Activated CD4-positive, CD25-positive, alpha-beta regulatory T cell treated with anti-CD3 and anti-CD28 coated beads, Interleukin-2, amount 50 U/mL, for 16 hours (primary cell): ENCODE results near the gene HMCN2.

ENCODE experiments used
- DNase-seq: peaks from one replicate; pipeline ENCODE4 v3.0.0-alpha.2; 2020; ENCODE audit warnings: low read depth, low spot score

The HMCN2 gene

DNA sequence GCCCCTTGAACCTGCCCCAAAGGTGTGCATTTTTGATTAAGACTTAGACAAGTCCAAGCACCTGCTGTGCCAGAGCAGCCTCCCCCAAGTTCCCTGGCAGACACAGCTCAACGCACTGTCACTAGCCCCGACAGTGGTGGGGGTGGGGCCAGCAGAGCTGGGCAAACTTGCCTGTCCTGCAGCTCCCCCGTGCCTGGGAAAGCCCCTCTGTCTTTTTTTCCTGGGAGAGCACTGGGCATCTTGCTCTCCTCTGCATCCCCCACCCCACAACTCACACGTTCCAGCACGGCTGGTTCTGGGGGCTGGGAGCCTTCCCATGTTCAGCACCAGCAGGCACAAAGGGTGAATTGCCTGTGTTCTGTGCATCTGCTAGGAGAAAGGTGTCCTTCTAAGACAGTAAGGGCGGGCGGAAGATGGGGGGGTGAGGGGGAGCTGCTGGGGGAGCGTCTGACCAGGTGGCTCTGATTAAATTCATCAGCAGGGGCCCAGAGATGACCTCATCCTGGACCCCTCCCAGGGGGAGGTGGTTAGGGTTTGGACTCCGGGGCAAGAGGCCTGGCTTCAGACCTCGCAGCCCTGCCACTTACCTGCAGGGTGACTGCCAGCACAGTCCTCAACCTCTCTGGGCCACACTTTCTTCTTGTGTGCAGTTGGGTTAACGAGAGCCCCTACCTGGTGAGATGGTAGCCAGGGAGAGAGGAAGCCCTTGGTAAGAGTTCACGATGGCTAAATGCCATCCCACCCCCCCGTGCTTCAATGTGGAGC is 23.5 kb downstream of the HMCN2 start:
- no peak for DNase-seq

DNA sequence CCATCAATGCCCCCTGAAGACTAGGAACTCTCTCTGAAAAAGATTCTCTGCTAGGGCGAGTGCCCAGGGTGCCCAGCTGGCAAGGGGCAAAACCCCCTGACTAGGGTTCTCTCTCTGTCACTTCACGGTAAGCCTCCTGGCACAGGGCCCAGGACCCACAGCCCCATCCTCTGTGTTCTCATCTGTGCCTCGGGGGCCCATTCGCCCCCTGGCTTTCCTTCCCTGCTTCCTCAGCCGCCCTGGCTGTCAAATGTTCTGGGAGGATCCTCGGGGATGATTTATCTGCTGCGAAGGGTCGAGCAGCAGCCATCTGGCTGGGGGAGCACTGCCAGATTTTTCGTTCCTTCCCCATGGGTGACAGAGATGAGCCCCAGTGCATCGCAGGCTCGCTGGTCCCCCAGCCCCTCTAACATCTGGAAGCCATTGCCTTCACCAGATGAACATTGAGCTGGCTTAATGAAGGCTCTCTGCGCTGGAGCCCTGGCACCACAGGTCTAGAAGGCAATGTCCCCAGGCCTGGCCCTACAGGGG is 24.2 kb downstream of the HMCN2 start:
- no peak for DNase-seq

DNA sequence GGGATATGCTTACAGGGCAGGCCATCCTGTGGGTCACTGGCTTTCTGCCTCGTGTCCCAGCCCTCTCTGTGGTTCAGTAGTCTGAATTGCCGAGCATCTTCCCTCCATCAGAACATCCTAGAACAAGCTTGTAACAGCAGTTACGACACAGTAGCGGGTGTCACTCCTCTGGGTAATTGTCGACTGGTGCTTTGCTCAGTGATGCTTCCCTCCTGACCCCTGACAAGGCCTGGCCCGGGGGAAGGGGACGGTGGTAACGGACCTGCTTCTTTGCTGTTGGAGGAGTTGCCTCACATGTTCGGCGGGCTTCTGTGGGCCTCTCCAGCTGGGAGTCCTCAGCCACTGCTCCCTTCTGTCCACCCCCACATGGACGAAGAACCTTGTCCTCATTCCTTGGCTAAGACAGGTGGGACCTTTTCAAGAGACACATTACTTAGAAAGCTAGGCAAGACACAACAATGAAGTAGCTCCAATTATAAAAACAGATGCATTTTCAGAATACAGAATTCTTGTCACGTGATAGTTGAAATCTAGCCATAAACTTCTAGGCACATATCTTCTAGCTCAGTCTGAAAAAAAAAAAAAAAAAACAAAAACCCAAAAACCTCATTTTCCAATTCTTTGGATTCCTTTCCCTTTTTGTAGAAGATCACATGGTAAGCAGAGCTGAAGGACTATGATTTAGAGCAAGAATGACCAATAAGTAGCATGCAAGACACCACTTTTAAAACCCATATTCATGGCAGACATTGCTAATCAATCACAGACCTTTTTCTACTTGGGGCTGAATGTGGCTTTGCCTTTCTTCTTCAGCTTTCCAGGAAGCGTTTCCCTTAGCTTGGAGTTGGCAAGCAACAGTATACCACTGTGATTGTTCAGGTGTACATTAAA is 25.0 kb downstream of the HMCN2 start:
- no peak for DNase-seq

DNA sequence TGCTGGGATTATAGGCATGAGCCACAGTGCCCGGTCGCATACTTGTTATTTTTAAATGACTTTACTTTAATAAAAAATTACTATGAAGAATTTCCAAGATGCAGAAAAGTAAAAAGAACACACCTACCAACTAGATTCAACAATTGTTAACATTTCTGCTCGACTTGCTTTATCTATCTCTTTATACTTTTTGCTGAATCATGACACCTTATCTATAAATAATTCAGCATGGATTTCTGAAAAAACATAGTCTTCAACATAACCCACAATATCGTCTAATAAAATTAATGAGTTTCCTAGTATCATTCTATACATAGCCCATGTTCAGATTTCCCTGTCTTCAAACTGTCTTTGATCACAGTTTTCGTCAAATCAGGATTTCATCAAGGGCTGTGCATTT is 25.9 kb downstream of the HMCN2 start:
- no peak for DNase-seq

DNA sequence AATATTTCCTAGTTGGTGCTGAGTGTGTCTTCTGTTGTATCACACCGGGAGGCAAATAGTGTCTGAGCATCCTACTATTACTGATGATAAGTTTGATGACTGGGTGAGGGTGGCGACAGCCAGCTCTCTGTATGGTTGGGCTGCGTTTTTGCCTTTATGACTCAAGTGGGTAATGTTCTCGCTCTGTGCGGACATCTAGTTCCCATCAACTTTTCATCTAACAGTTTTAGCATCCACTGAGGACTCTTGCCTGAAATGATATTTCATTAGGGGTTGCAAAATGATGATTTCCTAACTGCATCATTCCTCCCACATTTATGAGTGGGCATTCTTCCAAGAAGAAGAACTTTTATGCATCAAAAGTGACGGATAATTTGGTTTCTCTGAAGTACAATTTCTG is 26.5 kb downstream of the HMCN2 start:
- no peak for DNase-seq

DNA sequence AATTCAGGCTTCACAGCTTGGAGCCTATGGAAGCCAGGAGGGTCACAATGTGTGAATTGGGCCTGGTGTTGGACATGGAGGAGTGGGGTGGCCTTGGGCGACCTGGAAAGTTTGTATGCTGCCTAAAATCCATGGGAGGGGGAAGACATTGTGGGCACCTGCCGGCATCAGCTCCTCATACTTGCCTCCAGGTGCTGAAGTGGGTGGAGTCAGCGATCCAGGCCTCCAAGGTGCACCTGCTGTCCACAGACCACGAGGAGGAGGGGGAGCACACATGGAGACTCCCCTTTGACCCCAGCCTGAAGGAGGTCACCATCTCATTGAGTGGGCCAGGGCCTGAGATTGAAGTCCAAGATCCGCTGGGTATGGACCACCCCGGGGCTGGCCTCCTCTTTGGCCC is 29.1 kb downstream of the HMCN2 start:
- DNase-seq: no peak

DNA sequence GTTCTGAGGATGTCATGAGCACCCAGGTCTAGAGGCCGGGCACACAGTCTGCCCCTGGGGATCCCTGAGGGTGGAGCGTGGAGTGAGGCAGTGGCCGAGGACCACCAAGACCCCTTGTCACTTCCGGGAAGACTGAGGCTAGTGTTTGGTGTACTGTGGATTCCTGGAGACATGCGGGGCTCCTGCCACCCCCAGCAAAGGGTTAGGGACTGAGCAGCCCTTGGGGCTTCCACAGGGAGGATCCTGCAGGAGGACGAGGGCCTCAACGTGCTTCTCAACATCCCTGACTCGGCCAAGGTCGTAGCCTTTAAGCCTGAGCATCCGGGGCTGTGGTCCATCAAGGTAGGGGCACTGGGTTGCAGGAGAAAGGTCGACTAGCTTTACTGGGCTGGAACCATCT is 29.9 kb downstream of the HMCN2 start:
- DNase-seq: no peak

DNA sequence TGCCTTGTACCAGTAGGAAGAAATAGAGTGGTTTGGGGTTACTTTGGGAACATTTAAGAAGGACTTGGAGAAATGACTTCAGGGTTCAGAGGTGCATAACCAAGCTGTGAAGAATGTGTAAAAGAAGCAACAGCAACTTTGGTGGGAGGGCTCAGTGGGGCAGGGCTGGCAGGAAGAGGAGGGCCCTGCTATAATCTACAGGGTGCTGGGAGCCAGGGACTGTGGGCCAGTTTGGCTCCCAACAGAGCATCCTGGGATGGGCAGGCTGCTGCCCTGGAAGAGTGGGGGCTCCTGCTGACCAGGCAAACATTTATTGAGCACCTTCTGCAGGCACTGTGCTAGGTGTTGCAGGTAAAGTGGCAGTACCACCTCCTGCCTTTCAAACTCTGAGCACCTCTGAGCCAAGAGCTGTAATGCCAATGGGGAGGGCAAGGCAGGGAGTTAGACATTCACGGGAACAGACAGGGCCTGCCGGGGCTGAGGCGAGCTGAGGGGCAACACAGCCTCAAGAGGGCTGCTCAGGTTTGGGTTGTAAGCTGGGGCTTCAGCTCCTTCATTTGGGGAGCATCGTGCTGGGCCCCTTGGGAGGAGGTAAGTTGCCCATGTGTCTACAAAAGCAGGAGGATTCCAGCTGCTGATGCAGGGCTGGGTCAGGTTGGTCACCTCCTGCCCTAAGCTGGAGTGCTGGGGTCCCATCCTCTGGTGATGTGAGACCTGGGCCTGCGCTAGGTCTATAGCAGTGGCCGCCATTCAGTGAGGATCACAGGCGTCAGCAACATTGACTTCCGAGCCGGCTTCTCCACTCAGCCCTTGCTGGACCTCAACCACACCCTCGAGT is 30.6 kb downstream of the HMCN2 start:
- no peak for DNase-seq

DNA sequence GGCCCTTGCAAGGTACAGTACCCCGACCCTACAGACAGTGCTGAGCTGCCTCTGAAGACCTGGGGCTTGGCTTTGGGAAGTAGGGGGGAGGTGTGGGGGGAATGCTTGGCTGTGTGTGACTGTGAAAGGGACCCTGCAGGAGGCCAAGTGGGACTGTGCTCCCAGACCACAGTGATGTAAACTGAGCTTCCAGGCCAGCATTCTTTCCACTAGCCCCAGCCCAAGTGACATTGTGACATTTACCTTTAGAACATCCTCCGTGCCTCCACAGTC is 31.2 kb downstream of the HMCN2 start:
- no peak for DNase-seq

DNA sequence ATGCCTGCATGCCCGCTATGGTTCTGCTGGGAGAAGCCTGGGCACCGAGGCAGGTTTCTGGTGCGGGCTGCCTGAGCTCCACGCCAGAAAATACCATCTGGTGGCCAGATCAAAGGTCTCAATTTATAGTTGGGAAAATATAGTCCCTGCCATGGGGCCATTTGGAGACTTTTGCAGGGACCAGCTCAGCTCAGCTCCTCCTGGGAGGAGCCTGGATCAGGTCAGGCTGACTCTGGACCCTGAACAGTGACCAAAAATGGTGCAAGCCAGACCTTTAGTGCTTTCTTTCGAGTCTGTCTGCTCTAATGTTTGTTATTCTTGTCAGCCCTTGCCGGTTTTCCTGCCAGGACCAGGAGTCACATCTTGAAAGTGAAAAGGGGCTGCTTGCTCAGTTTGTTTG is 31.8 kb downstream of the HMCN2 start:
- DNase-seq: no peak

DNA sequence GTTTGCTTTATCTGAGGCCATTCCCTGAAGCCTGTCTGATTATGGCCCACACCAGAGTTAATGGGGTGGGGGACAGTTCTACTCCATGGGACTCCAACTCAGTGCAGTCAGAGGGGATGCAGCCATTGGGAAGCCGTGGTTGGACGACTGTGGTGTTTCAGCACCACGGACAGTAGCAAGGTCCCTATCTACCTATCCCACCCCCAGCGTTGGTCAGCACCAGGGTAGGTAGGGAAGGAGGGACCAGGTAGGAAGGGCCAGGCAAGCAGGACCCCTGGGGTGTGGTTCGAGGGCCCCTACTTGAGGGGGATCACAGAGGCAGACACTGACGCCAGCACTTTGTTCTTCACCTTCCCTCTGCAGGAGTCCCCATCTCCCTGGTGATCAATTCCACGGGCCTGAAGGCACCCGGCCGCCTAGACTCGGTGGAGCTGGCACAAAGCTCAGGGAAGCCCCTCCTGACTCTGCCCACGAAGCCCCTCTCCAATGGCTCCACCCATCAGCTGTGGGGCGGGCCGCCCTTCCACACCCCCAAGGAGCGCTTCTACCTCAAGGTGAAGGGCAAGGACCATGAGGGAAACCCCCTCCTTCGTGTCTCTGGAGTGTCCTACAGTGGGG is 33.2 kb downstream of the HMCN2 start:
- DNase-seq: no peak

DNA sequence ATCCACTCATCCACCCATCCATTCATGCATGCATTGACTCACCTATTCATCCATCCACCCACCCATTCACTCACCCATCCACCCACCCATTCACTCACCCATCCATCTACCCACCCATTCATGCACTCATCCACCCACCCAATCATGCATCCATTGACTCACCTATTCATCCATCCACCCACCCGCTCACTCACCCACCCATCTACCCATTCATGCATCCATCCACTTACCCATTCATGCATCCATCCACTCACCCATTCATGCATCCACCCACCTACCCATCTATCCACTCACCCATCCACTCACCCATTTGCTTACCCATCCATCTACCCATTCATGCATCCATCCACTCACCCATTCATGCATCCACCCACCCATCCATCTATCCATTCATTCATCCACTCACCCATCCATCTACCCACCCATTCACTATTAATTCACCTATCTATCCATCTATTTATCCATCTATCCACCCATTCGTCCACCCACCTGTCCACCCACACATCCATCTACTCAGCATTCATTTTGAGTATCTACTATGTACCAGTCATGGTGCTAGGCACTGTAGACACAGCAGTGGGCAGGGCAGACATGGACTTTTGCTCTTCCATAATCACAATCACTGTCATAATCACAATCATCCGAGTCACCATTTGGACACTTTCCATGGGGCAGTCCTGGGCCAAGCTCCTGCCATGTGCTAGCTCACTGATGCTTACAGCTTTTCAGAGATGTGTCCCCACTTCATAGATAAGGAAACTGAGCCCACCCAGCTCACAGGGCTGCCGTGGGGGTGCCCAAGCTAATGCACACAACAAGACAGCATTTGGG is 34.4 kb downstream of the HMCN2 start:
- DNase-seq: no peak

DNA sequence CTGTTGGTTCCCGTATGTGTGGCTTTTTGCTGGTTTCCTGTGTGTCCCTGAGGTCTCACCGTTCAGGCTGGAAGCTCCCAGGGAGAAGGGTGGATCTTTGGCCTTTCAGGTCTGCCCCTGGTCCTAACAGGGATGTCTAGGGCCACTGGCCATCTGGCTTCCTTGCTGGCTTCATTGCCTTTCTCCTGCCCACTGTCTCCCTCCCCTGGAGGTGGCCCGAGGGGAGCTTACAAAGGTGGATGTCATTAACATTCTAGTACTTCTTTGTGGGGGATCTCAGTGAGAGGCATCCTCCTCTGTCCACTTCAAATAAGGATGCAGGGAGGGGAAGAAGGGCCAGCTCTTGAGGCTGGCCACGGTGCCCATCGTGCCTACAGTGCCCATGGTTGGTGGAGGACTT is 35.2 kb downstream of the HMCN2 start:
- DNase-seq: no peak

DNA sequence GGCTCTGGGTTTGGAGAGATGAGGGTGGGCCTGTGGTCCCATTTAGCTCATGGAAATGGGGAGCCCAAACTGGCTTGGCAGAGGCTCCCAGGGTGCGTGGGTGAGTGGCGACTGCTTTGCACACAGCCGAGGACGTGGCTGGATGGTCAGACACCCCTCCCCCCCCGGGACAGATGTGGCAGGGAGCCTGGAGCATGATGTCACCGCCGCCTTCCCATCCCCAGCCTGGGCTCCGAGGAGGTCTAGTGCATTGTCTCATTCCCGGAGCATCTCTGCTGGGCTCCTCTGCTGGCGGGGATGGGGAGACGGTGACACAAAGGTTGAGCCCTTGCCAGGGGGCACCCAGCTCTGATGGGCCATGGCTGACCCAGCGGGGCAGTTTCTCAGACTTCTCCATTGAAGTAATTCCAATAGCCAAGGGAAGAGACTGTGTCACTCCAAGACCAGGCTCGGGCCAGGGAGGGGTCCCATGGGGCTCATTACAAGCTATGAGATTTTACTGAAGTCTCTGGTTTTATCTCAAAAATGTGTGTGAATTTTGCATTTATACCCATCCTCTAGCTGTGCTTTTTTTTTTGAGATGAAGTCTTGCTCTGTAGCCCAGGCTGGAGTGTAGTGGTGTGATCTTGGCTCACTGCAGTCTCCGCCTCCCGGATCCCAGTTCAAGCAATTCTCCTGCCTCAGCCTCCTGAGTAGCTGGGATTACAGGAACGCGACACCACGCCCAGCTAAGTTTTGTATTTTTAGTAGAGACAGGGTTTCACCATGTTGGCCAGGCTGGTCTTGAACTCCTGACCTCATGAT is 36.1 kb downstream of the HMCN2 start:
- no peak for DNase-seq

DNA sequence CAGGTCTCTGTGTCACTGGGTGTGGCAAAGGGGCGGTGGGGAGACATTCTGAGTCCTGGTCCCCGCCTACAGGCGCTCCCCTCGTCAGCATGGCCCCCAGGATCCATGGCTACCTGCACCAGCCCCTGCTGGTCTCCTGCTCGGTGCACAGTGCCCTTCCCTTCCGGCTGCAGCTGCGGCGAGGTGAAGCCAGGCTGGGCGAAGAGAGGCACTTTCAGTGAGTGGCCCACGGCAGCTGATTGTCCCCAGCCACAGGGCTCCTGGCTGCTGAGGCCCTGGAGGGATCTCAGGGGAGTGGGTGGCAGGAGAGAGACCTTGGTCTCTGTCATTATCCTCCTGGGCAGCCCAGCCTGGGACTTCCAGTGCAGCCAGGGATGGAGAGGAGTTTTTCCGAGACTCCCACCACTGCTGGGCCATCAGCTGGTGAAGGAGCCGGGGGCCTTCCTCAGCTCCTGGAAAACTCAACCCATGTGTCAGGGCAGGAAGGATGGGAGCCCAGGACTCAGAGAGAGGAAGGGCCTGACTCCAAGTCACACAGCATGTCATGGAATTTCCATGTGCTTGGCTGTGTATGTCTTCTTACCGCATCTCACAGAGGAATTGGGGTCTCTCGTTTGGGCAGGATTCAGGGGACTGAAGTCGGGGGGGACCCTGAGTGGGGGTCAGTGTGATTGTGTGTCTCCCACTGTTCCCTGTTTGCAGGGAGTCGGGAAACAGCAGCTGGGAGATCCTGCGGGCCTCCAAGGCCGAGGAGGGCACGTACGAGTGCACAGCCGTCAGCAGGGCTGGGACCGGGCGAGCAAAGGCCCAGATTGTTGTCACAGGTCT is 37.4 kb downstream of the HMCN2 start:
- no peak for DNase-seq

DNA sequence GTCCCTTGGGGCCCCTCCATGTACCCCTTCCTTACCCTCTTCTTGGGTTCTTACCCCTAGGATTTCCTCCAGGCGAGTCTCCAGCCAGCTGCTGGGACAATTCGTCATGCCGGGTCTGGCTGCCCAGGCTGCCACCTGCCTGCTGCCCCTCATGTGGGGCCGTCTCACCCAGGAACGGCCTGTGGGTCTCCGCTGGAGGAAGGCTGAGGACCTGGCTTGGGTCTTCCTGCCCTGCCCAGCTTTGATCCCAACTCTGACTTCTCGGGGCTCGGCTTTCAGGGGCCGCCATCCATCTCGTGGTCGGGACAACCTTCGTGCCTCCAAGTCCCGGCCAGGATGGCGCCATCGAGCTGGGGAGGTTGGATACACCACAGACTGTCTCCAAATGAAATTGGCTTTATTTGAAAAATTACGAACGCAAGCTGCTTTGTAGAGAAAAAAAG is 38.1 kb downstream of the HMCN2 start:
- no peak for DNase-seq

DNA sequence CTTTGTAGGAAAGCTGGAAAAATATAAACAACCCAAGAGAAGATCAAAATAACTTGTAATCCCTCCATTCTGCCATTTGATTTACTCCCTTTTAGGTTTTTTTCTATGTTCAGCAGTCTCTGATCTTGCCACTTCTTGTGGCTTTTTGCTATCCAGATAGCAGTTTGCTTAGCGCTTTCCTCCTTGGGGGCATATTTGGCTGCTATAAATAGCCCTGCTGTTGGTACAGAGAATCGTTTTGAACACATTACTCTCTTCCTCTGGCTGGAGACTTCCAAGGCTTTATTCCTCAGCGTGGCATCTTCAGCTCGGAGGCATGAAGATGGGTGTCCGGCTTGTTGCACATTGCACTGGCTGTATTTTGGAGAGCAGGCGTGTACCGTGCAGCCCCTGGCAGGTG is 38.6 kb downstream of the HMCN2 start:
- DNase-seq: no peak

DNA sequence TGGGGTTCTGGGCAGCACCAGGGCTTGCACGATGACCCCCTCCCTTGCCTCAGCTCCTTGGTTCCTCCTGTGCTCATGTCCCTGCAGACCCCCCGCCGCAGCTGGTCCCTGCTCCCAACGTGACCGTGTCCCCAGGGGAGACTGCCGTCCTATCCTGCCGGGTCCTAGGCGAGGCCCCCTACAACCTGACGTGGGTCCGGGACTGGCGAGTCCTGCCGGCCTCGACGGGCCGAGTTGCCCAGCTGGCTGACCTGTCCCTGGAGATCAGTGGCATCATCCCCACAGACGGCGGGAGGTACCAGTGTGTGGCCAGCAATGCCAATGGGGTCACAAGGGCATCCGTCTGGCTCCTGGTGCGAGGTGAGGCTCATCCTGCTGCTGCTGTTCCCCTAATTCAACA is 39.1 kb downstream of the HMCN2 start:
- DNase-seq: no peak

DNA sequence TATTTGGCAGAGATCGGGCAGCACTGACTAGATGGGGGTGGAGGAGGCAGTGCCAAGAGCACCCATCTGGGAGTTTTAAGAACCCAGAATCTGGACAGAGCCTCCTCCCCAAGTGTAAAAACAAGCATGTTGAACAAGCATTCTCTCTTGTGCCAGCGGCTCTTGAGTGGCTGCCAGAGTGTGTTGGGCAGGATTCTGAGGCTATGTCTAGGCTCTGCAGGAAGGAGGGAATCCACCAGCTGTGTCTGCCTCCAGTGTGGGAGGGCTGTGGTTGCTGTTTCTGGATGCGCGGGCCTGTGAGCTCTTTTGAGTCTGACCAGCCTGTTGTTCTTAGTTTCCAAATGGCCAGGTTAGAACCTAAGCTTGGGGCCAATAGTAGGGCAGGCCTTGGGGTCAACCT is 39.8 kb downstream of the HMCN2 start:
- DNase-seq: no peak
